HG02973 (cell line): ENCODE measurements around the gene FASN.

Source experiments
- ATAC-seq: cut with Tn5 transposase; IDR thresholded peaks from one replicate; pipeline ENCODE4 v1.9.1; 2021; ENCODE audit warnings: moderate library complexity; ENCODE audit not compliant: unreplicated experiment

The FASN gene

DNA sequence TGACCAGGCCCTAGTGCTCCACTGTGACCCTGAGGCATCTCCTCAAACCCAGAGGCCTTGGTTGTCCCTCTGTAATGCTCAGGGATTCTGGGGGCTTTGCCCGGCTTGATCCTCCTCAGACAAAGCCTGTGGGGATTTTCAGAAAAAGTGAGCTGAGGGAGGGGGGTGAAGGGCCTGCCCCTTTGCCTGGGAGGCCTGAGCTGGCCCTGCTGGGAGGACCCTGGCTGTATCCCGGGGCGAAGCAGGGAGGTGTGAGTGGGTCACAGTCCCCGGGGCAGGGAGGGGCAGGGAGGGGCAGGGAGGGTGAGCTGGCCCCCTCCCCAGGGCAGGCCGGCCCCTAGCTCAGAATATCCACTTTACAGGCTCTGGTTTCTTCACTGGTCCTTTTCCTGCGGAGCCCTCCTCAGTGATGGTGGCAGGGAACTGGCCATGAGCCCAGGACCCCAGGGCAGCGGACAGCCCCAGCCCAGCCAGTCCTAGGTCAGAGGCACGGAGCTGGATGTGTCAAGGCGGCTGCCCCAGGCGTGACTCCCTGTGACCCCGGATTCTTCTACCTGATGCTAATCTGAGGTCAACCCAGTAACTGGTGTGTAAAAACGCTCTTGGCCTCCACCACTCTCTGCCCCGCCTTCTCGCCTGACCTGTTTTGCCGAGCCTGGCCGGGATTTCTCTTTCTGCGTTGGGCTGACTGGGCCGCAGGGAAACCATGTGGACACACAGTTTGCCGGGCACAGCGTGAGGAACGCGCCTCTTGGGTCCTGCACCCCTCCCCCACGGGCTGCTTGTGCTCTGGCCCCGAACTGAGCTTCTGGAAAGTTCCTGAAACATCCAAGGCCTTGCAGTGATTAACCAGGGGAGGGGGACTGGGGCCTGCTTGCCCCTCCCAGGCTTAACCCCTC lies 5.8 kb upstream of the FASN start:
- no peak for ATAC-seq

DNA sequence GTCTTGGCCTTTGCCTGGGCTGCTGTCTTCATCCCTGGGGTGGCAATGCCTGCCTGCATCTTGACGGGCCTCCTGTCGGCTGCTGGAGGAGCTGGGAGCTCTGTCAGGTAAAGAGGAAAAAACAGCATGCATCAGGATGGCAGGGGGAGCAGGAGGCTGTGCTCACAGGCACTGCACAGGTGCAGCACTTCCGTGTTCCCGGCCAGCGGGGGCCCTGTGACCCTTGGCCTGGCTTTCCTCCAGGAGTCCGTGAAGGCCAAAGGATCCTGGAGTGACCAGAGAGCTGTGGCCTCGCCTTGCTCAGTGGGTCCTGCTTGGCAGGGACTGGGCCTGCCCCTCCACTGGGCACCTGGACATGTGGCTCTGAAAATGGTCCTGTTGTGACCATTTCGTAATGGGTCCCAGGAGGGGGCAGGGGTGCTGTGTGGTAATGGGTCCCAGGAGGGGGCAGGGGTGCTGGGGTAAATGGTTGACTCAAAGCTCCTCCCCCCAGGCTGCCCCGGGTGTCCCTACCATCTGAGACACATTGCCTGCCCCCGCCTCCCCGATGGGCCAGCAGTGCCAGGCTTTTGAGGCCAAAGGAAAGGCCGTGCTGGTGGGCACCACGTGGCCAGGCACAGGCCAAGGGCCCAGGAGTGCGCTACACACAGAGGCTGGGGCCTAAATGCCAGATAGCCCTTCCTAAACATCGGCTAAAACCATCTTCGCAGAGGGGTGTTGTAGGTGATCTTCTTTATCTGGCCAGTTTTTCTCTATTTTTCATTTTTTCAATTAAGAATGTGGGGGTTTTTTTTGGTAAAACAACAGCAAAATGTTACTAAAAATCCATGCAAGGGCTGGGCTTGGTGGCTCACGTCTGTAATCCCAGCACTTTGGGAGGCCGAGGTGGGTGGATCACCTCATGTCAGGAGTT lies 4.0 kb upstream of the FASN start:
- ATAC-seq = no peak

DNA sequence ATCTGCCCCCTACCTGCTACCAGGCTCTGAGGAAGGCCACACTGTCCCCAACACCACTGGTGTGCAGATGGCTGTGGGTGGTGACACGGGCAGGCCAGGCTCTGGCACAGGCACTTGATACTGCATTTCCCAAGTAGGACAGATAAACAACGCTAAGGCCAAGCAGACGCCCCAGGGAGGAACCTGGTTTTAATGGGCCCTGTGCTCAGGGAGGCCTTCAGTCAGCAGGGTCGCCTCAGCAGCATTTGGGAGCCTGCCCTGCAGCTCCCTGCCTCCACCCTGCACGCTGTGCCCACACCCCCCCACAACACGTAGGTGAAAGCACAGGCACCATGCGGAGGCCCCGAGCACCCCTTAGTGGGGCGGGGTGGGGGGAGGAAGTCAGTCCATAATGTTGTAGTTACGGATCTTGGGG lies 3.3 kb upstream of the FASN start:
- ATAC-seq = no peak

GRCh38 chr17:82100502-82101298 lies 2.7 kb upstream of the FASN start:
- ATAC-seq = no peak

DNA sequence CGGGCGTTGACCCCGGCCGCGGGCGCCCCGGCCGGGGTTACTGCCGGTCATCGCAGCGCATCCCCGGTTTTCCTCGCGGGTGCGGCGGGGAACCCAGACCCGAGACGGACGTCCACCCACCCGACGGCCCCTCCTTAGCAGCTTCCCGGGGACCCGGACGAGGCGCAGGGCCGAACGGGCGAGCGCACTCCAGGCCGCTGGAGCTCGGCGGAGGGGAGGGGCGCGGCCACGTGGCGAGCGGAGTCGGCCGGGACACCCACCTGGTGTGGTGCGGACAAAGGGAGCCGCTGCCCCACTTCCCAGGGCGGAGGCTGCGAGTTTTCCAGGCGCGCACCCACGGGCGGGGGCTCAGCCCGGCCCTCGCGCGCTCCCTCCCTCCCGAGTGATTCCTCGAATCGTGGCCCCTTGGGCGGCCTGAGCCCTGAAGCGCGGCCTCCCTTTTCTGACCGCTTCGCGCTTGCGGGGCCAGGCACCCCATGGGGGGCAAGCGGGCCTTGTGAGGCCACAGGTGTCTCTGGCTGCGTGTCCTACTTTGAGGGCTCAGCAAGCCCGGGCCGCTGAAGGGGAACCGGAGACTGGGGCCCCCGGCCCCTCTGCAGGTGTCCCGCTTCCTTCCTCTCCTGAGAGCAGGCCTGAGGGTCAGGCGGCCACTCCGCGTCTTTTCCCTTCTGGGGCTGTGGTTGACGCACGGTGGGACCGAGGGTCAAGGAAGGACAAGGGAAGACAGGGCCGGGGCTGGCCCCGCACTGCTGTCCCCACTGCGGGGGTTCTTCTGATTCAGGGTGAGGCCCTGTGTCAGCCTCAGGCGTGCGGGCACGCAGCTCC lies 1.1 kb upstream of the FASN start:
- no peak for ATAC-seq

GRCh38 chr17:82097919-82098168 lies 192 bp downstream of the FASN start:
- ATAC-seq = no peak

- no peak for ATAC-seq
Observed at GRCh38 chr17:82097184-82097918, 685 bp downstream of the FASN start.

- no peak for ATAC-seq
Observed at GRCh38 chr17:82096709-82097183, 1.3 kb downstream of the FASN start.

DNA sequence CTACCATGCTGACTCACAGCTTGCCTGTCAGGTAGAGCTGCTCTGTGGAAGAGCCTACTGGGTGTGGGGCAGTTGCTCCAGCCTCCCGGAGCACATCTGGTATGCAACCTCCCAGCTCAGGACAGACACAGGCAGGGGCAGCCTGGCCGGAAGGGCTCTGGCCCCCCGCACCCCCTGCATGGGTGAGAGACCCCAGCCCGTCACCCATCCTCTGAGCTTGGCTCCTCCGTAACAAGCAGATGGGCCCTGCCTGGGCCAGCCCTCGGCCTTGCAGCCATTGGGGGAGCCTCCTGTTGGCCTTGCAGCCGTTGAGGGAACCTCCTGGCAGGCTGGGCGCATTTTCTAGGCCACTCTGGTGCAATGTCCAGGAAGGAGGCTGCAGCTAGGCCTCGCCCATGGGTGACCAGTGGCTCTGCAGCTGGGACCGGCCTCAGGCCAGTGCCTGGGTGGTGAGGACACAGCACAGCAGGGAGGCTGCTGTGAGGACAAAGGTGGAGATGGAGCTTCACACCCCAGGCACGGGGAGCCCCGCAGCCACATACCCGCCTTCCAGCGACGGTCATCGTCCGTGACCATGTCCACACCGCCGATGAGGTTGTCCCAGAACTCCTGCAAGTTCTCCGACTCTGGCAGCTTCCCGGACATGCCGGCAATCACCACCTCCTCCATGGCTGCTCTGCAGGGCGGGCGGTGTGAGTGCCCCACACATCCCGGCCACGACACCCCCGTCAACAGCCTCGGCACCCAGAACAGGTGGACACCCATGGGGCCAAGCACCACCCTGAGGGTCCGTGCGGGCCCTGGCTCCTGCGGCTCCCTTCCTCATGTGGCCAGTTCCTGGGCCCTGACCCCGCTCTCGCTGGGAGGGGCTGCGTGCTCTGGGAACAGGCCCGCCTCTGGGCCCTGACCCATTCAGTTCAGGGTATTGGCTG lies 2.0 kb downstream of the FASN start:
- ATAC-seq = no peak

GRCh38 chr17:82094931-82095776 lies 2.9 kb downstream of the FASN start:
- ATAC-seq = no peak

- no peak for ATAC-seq
Observed at GRCh38 chr17:82092995-82093751, 4.9 kb downstream of the FASN start.

DNA sequence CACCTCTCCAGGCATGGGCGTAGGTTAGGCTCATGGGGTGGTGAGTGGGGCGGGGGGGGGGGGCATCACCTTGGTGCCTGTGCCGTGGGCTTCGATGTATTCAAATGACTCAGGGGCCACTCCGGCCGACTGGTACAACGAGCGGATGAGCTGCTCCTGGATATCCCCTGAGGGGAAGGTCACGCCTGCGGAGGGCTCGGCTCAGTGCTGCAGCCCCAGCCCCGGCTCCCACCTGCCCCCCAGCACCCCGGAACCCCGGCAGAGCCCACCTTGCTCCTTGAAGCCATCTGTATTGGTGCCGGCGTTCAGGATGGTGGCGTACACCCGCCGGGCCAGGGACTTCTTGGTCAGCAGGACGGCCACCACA lies 5.4 kb downstream of the FASN start:
- no peak for ATAC-seq

GRCh38 chr17:82092094-82092586 lies 5.9 kb downstream of the FASN start:
- no peak for ATAC-seq

DNA sequence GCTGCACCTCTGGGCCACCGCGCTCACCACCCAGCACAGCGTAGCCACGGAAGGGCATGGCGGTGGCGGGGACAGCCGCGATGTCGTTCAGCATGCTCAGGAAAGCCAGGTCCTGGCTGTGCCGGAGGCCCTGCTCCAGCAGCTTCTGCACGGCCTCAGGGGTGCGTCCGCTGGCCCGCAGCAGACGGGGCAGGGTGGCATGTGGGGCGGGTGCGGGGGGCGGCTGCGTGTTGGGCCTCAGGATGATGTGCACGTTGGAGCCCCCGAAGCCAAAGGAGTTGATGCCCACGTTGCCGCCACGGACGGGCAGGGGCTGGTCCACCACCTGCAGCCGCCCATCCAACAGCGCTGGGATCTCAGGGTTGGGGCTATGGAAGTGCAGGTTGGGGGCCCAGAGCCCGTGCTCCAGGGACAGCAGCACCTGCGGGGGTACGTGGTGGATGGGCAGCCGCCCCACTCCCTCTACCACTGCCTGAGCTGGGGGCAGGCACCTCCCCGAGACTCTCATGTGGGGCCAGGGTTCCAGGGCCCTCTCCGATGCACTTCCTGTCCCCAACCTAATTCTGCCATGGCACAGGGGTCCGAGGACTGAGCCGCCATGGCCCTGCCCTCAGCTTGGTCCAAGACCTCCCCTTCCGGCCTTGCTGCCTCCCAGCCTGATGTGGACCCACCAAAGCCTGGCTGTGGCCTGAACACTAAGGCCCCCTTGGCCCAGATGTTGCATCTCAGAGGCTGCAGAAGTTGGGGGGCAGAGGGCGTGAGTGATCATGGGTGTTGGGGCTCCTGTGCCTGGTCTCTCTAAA lies 6.6 kb downstream of the FASN start:
- ATAC-seq = no peak

DNA sequence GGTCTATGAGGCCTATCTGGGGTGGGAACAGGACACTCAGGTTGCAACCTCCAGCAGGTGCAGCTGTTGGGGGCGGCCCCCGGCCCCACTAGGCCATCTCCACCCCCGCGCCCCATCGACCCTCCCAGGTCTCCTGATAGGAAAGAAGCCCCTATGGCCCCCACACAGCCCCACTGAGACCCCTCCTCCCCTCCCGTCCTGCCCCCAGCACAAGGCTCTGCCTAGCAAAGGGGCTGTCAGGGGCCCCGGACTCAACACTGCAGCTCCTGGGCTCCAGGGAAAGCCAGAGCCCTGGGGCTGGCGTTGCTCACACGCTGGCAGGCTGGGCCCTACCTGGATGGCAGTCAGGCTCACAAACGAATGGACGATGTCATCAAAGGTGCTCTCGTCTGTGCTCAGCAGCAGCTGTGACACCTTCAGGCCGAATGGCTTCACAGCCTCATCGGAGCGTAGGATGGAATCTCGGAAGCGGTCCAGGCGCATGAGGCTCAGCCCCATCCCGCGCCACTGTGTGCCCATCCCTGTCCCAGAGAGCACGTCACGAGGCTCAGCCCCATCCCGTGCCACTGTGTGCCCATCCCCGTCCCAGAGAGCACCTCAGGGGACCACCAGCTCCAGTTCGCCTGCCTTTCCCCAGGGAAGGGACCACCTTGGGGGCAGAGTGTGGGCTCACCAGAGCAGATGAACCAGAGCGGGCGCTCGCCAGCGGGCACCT lies 7.3 kb downstream of the FASN start:
- ATAC-seq = no peak
